GM12892 (cell line): Measurements from ENCODE around the gene GNAO1.

Experiments used
- DNase-seq: peaks from one replicate; pipeline ENCODE4 v3.0.0; 2011; ENCODE audit not compliant: insufficient read length
- FAIRE-seq: peaks from 2 replicates; lab custom pipeline; 2011; peaks lifted over from hg19 to GRCh38; lab: Jason Lieb, UNC
- POLR2A ChIP-seq: IDR thresholded peaks from 2 replicates; pipeline ENCODE4 v1.6.1; 2011; ENCODE audit warnings: low read depth, low read length, control low read depth
- POLR2AphosphoS5 ChIP-seq: IDR thresholded peaks from 2 replicates; pipeline ENCODE4 v1.6.1; 2011; ENCODE audit warnings: low read depth, low read length, control low read depth
- TAF1 ChIP-seq: IDR thresholded peaks from 2 replicates; pipeline ENCODE4 v1.6.1; 2011; ENCODE audit warnings: low read depth, mild to moderate bottlenecking, control low read depth, low read length, borderline replicate concordance

GNAO1 gene

DNA sequence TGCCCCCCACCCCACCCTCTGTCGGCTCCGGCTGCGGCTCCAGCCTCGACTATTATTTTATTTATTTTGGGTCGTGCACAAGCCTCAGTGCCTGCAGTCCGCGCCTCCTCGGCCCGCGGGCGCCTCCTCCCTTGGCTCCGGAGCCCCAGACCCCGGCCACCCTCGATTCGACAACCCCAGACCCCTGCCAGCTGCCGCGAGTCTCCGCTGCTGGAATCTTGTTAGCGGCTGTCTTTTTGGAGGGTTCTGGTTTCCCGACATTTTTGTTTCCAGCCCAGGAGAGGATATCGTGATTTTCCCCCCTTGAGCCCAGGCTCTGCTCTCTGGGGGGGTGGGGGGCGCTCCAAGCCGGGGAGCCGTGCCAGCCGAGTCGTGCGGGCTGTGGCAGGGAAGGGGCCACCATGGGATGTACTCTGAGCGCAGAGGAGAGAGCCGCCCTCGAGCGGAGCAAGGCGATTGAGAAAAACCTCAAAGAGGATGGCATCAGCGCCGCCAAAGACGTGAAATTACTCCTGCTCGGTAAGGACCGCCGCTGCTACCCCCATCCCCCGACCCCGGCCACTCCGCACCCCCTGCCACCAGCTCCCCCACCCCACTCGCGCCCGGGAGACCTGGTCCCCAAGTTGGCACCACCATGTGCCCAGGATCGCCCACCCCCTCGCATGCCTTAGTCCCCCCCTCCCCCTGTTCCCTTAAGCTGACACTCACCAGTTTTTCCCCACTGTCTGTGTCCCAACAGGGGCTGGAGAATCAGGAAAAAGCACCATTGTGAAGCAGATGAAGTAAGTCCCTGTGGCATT lies 746 bp downstream of the GNAO1 start:
- FAIRE-seq (no peak), DNase-seq (no peak)
- TF ChIP-seq TAF1: no peak
- no peak for TF ChIP-seq POLR2AphosphoS5
- no peak for TF ChIP-seq POLR2A

DNA sequence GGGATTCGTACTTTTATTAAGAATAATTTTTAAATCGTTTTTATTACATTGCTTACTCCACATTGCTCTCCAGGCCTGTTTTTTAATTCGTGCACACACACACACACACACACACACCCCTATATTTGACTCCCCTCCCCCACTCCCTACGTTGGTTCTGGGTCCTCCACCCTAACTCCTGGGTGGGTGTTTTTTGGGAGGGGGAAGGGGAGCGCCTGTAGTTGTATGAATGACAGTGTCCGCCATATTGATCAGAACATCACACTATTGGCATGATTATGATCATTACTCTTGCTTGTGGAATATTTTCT lies 1.3 kb downstream of the GNAO1 start:
- no peak for TF ChIP-seq POLR2A
- TF ChIP-seq POLR2AphosphoS5: no peak
- TF ChIP-seq TAF1: no peak
- DNase-seq (no peak), FAIRE-seq (no peak)

DNA sequence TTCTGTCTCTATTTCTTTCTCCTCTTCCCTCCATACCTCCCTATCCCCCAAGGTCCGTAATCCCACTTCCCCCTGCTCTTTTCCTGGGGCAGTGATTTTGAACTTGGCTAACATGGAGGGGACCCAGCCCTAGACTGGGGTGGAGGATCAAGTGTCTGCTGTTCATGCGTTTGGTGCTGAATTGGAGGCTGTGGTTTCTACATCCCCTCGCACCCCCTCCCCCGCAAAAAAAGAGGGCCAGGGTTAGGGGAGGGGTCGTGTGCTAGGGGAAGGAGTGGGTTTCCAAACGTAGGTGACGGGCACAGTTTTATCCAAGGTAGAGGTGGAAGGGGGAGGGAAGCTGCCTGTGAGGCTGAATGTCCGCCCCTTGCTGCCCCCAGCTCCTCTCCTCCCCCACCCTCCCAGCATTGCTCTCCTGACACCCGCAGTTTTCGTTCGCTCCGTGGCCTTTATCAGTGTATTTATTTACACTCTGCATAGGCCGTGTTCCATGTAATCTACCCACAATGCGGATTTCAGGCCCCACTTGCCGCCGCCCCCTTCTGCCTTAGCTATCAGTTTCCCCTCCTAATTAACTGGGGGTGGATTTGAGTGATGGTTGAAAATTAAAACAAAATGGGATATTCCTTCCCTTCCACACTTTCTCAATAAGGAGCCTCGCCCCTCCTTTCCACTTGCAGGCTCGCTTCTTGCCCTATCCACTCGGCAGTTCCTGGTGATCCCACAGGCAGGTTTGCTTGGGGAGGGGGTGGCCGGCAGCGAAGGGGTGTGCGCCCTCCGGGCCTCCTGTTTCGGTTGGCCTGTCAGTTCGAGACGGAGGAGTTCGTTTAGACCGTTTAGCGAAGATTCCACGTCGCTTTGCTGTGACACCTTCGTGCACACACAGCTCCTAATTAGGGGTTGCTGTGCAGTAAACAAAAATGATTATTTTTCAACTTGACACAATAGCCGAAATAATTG lies 2.0 kb downstream of the GNAO1 start:
- DNase-seq (no peak), FAIRE-seq (no peak)
- TF ChIP-seq POLR2AphosphoS5 (no peak), POLR2A (no peak), TAF1 (no peak)

DNA sequence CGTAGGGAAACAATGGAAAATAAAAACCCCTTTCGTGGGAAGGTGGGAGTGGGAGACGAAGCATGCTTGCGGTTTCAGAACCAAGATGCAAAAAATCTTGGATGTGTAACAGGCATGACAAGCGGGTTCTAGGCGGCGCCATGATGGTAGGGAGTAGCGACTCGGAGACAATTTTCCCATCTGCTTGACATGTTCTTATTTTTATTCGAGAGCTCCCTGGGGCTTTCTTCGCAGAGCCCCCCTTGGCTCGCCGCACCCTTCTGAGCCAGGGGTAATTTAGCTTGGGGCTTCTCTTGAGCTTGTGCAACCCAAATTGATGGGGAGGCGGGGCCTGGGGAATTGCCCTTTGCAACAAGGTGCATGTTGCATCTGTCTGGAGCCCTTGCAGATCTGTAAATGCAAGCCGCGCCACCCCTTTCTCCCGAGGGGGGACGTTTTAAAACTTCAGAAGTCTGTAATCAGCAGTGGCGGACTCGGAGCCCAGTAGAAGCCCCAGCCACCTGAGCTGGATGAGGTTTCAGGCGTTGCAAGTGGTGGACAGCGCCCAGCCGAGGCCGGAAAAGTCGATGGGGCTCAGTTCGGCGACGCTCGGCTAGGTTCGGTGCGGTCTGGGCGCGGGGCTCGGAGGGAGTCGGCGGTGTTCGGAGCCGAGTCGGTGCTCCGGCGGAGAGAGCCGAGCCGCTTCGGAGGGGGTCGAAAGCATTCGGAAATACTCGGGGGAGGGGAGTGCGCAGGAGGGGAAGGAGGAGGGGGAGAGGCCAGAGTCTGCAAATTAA lies 2.9 kb downstream of the GNAO1 start:
- no peak for DNase-seq
- TF ChIP-seq POLR2A (no peak), POLR2AphosphoS5 (no peak), TAF1 (no peak)
- FAIRE-seq: no peak

GRCh38 chr16:56195151-56195550 lies 3.9 kb downstream of the GNAO1 start:
- FAIRE-seq: no peak
- TF ChIP-seq POLR2AphosphoS5: no peak
- no peak for TF ChIP-seq TAF1
- TF ChIP-seq POLR2A: no peak
- DNase-seq: no peak

- no peak for DNase-seq
- no peak for TF ChIP-seq POLR2AphosphoS5
- TF ChIP-seq TAF1: no peak
- no peak for TF ChIP-seq POLR2A
- no peak for FAIRE-seq
Observed at GRCh38 chr16:56196381-56196780, 5.1 kb downstream of the GNAO1 start.

GRCh38 chr16:56197192-56197992 lies 6.1 kb downstream of the GNAO1 start:
- TF ChIP-seq TAF1 (no peak), POLR2A (no peak), POLR2AphosphoS5 (no peak)
- FAIRE-seq (no peak), DNase-seq (no peak)

GRCh38 chr16:56198006-56198754 lies 6.9 kb downstream of the GNAO1 start:
- TF ChIP-seq POLR2AphosphoS5: no peak
- DNase-seq (no peak), FAIRE-seq (no peak)

DNA sequence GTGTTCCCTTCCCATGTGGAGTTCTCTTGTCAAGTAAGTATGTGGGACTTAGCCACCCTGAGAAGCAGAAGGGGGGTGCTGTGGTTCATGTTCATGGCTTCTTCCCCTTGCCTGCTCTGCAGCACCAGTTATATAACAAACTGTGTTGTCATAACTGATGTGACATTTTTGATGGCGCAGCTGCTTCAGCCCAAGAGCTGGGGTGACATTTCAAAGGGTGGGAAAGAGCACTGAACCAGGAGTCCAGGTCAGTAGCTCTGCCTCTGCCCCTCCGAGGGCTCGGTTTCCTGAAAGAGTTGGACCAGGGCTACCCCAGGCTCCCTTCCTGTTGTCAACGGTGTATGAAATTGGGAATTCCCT lies 7.4 kb downstream of the GNAO1 start:
- TF ChIP-seq POLR2A: no peak
- no peak for TF ChIP-seq TAF1
- no peak for TF ChIP-seq POLR2AphosphoS5
- DNase-seq: no peak
- no peak for FAIRE-seq

DNA sequence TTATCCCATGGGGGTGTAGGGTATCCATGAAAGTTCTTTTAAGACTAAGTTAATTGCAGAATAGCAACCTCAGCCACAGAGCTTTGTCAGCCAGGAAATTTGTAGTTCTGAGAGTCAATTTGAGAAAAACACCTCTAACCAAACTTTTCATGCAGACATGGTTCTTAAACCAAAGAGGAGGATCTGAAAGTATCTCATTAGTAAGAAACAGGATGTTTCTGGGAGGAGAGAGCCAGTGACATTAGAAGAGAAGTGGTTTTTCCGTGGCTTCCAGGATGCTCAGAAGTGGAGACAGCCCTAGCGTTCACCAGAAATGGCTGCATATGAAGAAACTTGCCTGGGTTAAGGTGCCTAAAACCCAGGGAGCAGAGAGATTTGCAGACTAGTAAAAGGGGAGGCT lies 7.9 kb downstream of the GNAO1 start:
- TF ChIP-seq TAF1 (no peak), POLR2A (no peak)
- DNase-seq: no peak
- FAIRE-seq: no peak

- DNase-seq (no peak), FAIRE-seq (no peak)
- TF ChIP-seq POLR2AphosphoS5 (no peak), TAF1 (no peak), POLR2A (no peak)
Observed at GRCh38 chr16:56201030-56201429, 9.7 kb downstream of the GNAO1 start.
